Heart left ventricle (tissue), 16 donors: ENCODE results near the gene CTSE. TPM values are rescaled to one million over a fixed set of nuclear protein-coding genes. Genes with fewer than 3 reads are reported as not detected.
"Not testable (repeated sequence)": the region's sequence is repeated elsewhere in the genome, so short reads cannot be mapped to it uniquely, and the experiment has no call there.

Source experiments
- ATAC-seq, 4 donors: fragments of 200-7000 bp; cut with Tn5 transposase; one replicate each; pipeline ENCODE4 v1.9.1; 2020 to 2022; ENCODE audit warnings: moderate library complexity in 4 of 4, mild to moderate bottlenecking in 3 of 4, moderate number of reproducible peaks in 1 of 4
- DNase-seq, 5 donors: peaks; one replicate each; pipeline ENCODE4 v3.0.0-alpha.2; 2020
- H3K27ac ChIP-seq, 12 donors: fragments of 200-600 bp; sonication (generic) in 4 of 12; one replicate each; pipeline versions ENCODE4 v1.5.0 to v1.8.0; 2016 to 2022; ENCODE audit warnings: mild to moderate bottlenecking in 2 of 12
- H3K27me3 ChIP-seq, 9 donors: fragments of 200-600 bp; sonication (generic) in 2 of 9; one replicate each; pipeline versions ENCODE4 v1.5.1 to v1.8.0; 2016 to 2022; ENCODE audit warnings: mild to moderate bottlenecking in 3 of 9
- H3K36me3 ChIP-seq, 9 donors: fragments of 200-600 bp; sonication (generic) in 2 of 9; one replicate each; pipeline versions ENCODE4 v1.5.0 to v1.8.0; 2018 to 2022; ENCODE audit warnings: mild to moderate bottlenecking in 2 of 9
- H3K4me1 ChIP-seq, 12 donors: fragments of 200-600 bp; sonication (generic) in 4 of 12; one replicate each; pipeline versions ENCODE4 v1.5.0 to v1.8.0; 2016 to 2022; ENCODE audit warnings: mild to moderate bottlenecking in 3 of 12
- H3K4me3 ChIP-seq, 12 donors: fragments of 200-600 bp; sonication (generic) in 4 of 12; one replicate each; pipeline versions ENCODE4 v1.5.0 to v1.8.0; 2017 to 2022; ENCODE audit warnings: mild to moderate bottlenecking in 9 of 12, moderate library complexity in 4 of 12
- H3K9me3 ChIP-seq, 12 donors: fragments of 200-600 bp; sonication (generic) in 4 of 12; one replicate each; pipeline versions ENCODE4 v1.5.0 to v1.8.0; 2016 to 2022; ENCODE audit warnings: mild to moderate bottlenecking in 1 of 12
- POLR2A ChIP-seq, 2 donors: fragments of 450-650 bp; IDR thresholded peaks; one replicate each; pipeline ENCODE4 v1.6.1; 2017; ENCODE audit warnings: antibody characterized with exemption in 2 of 2, mild to moderate bottlenecking in 2 of 2, moderate library complexity in 2 of 2
- WGBS, 4 donors: extraction: QIAGEN DNeasy Blood & Tissue Kit in 2 of 4; methylation state at CpG; one replicate each; pipeline versions ENCODE4 v1.1.5 to v1.1.7; 2013 to 2018; 5-methylcytosine and 5-hydroxymethylcytosine counted together
- intact Hi-C, 10 donors: fragments of 100-400 bp; cut with DNase I; formaldehyde crosslinking; loops; one replicate each; pipeline versions ENCODE4 v1.11.1 to v1.14.2; 2022
- polyA plus RNA-seq, 2 donors: library from polyadenylated mRNA; stranded (reverse); fragments of 200-250 nt; gene quantifications; one replicate each; pipeline ENCODE4 v1.2.3, GENCODE V29; 2013
- total RNA-seq, 9 donors: library from RNA; depleted of rRNA in 2 of 9; stranded (reverse); fragments of >200 nt in 2 of 9; fragmentation: NEBNext Ultra II Directional in 3 of 9; extraction: Animal tissue kit (Norgen Biotek cat#: 25700) in 3 of 9; gene quantifications; one replicate each; pipeline versions ENCODE4 v1.1.0 to v1.2.4, GENCODE V29; 2016 to 2023
- TF ChIP-seq, protein P1 (sequence below), 12 donors: fragments of 200-600 bp; sonication (generic) in 4 of 12; IDR thresholded peaks; one replicate each; pipeline versions ENCODE4 v1.5.0 to v1.8.0; 2018 to 2022; ENCODE audit warnings: antibody characterized with exemption in 12 of 12, mild to moderate bottlenecking in 5 of 12
- donor health status: ischemic (EF 13 %, LVEDD 7.1; RV severe dilation, severe dysfunction).
- donor health status: healthy with polysubstance abuse.
- donor health status: DM: no; HTN: yes; CAD: no.
- donor health status: DM: no; HTN: no; CAD: no.
- donor health status: ischemic (EF 25% LVEDD 6.9; RV normal size, moderate dysfunction).
- donor health status: ischemic (EF 25% LVEDD 5.7; RV mildly dilated, moderate dysfunction).
- donor health status: healthy.
- donor health status: DM: yes; HTN: yes; CAD: no.
- donor health status: ischemic (EF 35%, LVEDD 5.7; RV mildly dilated, moderate dysfunction).
- donor health status: nonischemic (EF 11% LVEDD 7.7; RV severe dilation, severe dysfunction).
- donor health status: DM: yes; HTN: yes; CAD: no.
- donor health status: PGD.
- donor health status: ischemic (EF 29% LVEDD 5.4; RV normal size, mild dysfunction).
- donor health status: nonischemic (EF 23%, LVEDD 6.1; RV moderate dilation, normal function).

The CTSE gene
- total and polyA plus RNA-seq, 11 donors, result 2.2 TPM; not detected in 10

- intact Hi-C loops, result no loop called here
- Histone ChIP-seq H3K36me3 (no peaks in the 10 kb centered on the region), H3K9me3 (no peaks in the 10 kb centered on the region), H3K27me3 (peaks cover 0 to 5% (median 0%) of the 10 kb centered on the region in 9 donors), H3K27ac (no peak overlapping the region), H3K4me1 (peaks cover 0 to 16% (median 4%) of the 10 kb centered on the region in 12 donors), H3K4me3 (no peak overlapping the region)
- ATAC-seq, result peak in 1 of 4 donors; percentile 31
- no peak for DNase-seq
- 43 to 54% (median 51%) methylated on average over 5 to 6 of the region's 6 CpGs for WGBS, 4 donors
- TF ChIP-seq POLR2A (IDR thresholded peaks at IDR 0.05), result no peak
- TF ChIP-seq, protein P1, sequence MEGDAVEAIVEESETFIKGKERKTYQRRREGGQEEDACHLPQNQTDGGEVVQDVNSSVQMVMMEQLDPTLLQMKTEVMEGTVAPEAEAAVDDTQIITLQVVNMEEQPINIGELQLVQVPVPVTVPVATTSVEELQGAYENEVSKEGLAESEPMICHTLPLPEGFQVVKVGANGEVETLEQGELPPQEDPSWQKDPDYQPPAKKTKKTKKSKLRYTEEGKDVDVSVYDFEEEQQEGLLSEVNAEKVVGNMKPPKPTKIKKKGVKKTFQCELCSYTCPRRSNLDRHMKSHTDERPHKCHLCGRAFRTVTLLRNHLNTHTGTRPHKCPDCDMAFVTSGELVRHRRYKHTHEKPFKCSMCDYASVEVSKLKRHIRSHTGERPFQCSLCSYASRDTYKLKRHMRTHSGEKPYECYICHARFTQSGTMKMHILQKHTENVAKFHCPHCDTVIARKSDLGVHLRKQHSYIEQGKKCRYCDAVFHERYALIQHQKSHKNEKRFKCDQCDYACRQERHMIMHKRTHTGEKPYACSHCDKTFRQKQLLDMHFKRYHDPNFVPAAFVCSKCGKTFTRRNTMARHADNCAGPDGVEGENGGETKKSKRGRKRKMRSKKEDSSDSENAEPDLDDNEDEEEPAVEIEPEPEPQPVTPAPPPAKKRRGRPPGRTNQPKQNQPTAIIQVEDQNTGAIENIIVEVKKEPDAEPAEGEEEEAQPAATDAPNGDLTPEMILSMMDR (IDR thresholded peaks at IDR 0.05), result no peak
Observed at GRCh38 chr1:206066479-206067171, 42.9 kb upstream of the CTSE start.

GRCh38 chr1:206065547-206066145 lies 42.0 kb upstream of the CTSE start:
- Histone ChIP-seq H3K9me3 (no peaks in the 10 kb centered on the region), H3K4me1 (peaks cover 0 to 16% (median 4%) of the 10 kb centered on the region in 12 donors), H3K4me3 (no peak overlapping the region), H3K36me3 (no peaks in the 10 kb centered on the region), H3K27ac (no peak overlapping the region), H3K27me3 (peaks cover 0 to 5% (median 0%) of the 10 kb centered on the region in 9 donors)
- TF ChIP-seq, protein P1 (IDR thresholded peaks at IDR 0.05), result no peak
- TF ChIP-seq POLR2A (IDR thresholded peaks at IDR 0.05), result no peak
- intact Hi-C loops, result no loop called here
- no peak for ATAC-seq
- no peak for DNase-seq
- 86 to 97% (median 92%) methylated on average over 4 of the region's 4 CpGs for WGBS, 4 donors

DNA sequence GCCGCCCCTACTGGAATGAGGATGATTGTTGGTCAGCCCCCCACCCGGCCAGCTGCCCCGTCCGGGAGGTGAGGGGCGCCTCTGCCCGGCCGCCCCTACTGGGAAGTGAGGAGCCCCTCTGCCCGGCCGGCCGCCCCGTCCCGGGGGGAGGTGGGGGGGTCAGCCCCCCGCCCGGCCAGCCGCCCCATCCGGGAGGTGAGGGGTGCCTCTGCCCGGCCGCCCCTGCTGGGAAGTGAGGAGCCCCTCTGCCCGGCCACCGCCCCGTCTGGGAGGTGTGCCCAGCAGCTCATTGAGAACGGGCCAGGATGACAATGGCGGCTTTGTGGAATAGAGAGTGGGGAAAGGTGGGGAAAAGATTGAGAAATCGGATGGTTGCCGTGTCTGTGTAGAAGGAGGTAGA lies 40.8 kb upstream of the CTSE start:
- H3K36me3 ChIP-seq, H3K27ac ChIP-seq, H3K4me3 ChIP-seq, H3K9me3 ChIP-seq, H3K27me3 ChIP-seq, ATAC-seq, DNase-seq, intact Hi-C loops: not testable (repeated sequence)
- H3K4me1 ChIP-seq, result peaks cover 0 to 16% (median 4%) of the 10 kb centered on the region in 12 donors
- 91 to 95% (median 92%) methylated on average over 9 to 23 of the region's 25 CpGs for WGBS, 4 donors

- H3K27me3 ChIP-seq, ATAC-seq: not testable (repeated sequence)
- WGBS, 4 donors, result 94 to 100% (median 96%) methylated on average over 2 to 31 of the region's 35 CpGs; no CpG with 5 or more reads in 1 of the 4 donors
Observed at GRCh38 chr1:206064001-206064400, 40.3 kb upstream of the CTSE start.

DNA sequence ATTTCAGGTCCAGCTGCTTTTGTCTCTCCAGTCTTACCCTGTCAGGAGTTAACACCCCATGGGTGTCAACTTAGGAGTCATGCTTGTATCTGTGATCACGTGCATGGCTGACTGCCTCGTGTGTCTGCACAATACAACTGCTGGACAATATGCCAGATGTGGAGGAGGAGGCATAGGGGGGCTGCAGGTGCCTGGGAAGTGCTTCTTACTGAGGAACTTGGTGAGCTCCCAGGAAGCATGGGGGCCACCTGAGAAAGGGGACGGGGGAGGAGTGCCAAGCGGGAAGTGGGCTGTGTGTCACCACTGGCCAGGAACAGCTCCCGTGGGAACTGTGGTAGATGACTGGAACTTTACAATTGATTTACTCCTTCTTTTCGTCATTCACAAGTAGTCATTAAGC lies 38.8 kb upstream of the CTSE start:
- Histone ChIP-seq H3K36me3 (no peaks in the 10 kb centered on the region), H3K27ac (no peak overlapping the region), H3K9me3 (no peaks in the 10 kb centered on the region), H3K4me3 (no peak overlapping the region), H3K27me3 (no peaks in the 10 kb centered on the region), H3K4me1 (peaks cover 0 to 9% (median 2%) of the 10 kb centered on the region in 12 donors)
- ATAC-seq (peak in 3 of 4 donors; percentile 51 to 71 (median 71)), DNase-seq (no peak)
- WGBS, 4 donors, result 44 to 58% (median 50%) methylated on average over 6 of the region's 6 CpGs
- TF ChIP-seq POLR2A (IDR thresholded peaks at IDR 0.05), result no peak
- intact Hi-C loops, result no loop called here

More at GRCh38 chr1:206064001-206064400, 40.3 kb upstream of the CTSE start:
- DNase-seq, intact Hi-C loops, H3K36me3 ChIP-seq, H3K4me3 ChIP-seq, H3K27ac ChIP-seq, H3K9me3 ChIP-seq: not testable (repeated sequence)
- peaks cover 0 to 16% (median 4%) of the 10 kb centered on the region in 12 donors for H3K4me1 ChIP-seq
